Erythroblast (primary cell): ENCODE data around the gene ICA1.

ENCODE experiments used
- DNase-seq, 2 experiments: peaks; one replicate each; lab custom pipeline; 2025; lab: John Stamatoyannopoulos, UW
- GATA1 ChIP-seq: IDR thresholded peaks from 2 replicates; pipeline ENCODE4 v1.6.1; 2011; ENCODE audit warnings: low read depth, mild to moderate bottlenecking, control low read depth, low read length, moderate library complexity
- POLR2A ChIP-seq: IDR thresholded peaks from 2 replicates; pipeline ENCODE4 v1.6.1; 2011; ENCODE audit warnings: mild to moderate bottlenecking, low read length

The ICA1 gene

GRCh38 chr7:8227261-8227660 lies 34.7 kb downstream of the ICA1 start:
- no peak for TF ChIP-seq POLR2A
- no peak for TF ChIP-seq GATA1

GRCh38 chr7:8226501-8226900 lies 35.5 kb downstream of the ICA1 start:
- TF ChIP-seq POLR2A = peak; percentile 42
- TF ChIP-seq GATA1 = no peak
- DNase-seq = peak; percentile 38 to 69

More at GRCh38 chr7:8227261-8227660, 34.7 kb downstream of the ICA1 start:
- DNase-seq = peak; percentile 7 to 9

GRCh38 chr7:8221567-8221966 lies 40.4 kb downstream of the ICA1 start:
- DNase-seq = no peak
- TF ChIP-seq POLR2A = no peak
- TF ChIP-seq GATA1 = no peak

- no peak for TF ChIP-seq GATA1
- TF ChIP-seq POLR2A = no peak
- DNase-seq = no peak
These were observed 40.9 kb downstream of the ICA1 start for GRCh38 chr7:8221101-8221495.

GRCh38 chr7:8220376-8221100 lies 41.4 kb downstream of the ICA1 start:
- no peak for TF ChIP-seq POLR2A
- no peak for DNase-seq

- DNase-seq = peak; percentile 76 to 88
- no peak for TF ChIP-seq POLR2A
These were observed 44.5 kb downstream of the ICA1 start for GRCh38 chr7:8217200-8218068.

- no peak for DNase-seq
- no peak for TF ChIP-seq POLR2A
- TF ChIP-seq GATA1 = no peak
These were observed 45.7 kb downstream of the ICA1 start for GRCh38 chr7:8216334-8216690.

- no peak for DNase-seq
- TF ChIP-seq GATA1 (no peak), POLR2A (no peak)
These were observed 46.2 kb downstream of the ICA1 start for GRCh38 chr7:8215648-8216333.

- DNase-seq = no peak
- TF ChIP-seq POLR2A (no peak), GATA1 (no peak)
These were observed 47.6 kb downstream of the ICA1 start for GRCh38 chr7:8214244-8214824.

- DNase-seq = no peak
- TF ChIP-seq POLR2A = no peak
These were observed 48.6 kb downstream of the ICA1 start for GRCh38 chr7:8213381-8213780.

GRCh38 chr7:8212638-8213037 lies 49.3 kb downstream of the ICA1 start:
- DNase-seq = no peak
- TF ChIP-seq POLR2A (no peak), GATA1 (no peak)

GRCh38 chr7:8211725-8212096 lies 50.3 kb downstream of the ICA1 start:
- TF ChIP-seq POLR2A = no peak
- TF ChIP-seq GATA1 = no peak
- DNase-seq = no peak

GRCh38 chr7:8210845-8211724 lies 50.9 kb downstream of the ICA1 start:
- TF ChIP-seq GATA1 = no peak
- no peak for TF ChIP-seq POLR2A
- no peak for DNase-seq
